IMR-90 (cell line): ENCODE data around the gene CST5.

ENCODE experiments used
- MXI1 ChIP-seq: IDR thresholded peaks from 2 replicates; pipeline ENCODE4 v1.6.1; 2012; ENCODE audit warnings: low read depth, mild to moderate bottlenecking, low read length, moderate library complexity, borderline replicate concordance
- POLR2A ChIP-seq: IDR thresholded peaks from 2 replicates; pipeline ENCODE4 v1.6.1; 2012; ENCODE audit warnings: mild to moderate bottlenecking, low read depth, low read length
- RCOR1 ChIP-seq: IDR thresholded peaks from 2 replicates; pipeline ENCODE4 v1.6.1; 2012; ENCODE audit warnings: mild to moderate bottlenecking, low read length, improper control_type of control experiment; ENCODE audit not compliant: insufficient replicate concordance
- TF ChIP-seq, protein P1 (sequence below): conservative IDR thresholded peaks from 2 replicates; pipeline ENCODE4 v1.5.1; 2012; ENCODE audit warnings: mild to moderate bottlenecking, low read depth, low read length, improper control_type of control experiment

DNA sequence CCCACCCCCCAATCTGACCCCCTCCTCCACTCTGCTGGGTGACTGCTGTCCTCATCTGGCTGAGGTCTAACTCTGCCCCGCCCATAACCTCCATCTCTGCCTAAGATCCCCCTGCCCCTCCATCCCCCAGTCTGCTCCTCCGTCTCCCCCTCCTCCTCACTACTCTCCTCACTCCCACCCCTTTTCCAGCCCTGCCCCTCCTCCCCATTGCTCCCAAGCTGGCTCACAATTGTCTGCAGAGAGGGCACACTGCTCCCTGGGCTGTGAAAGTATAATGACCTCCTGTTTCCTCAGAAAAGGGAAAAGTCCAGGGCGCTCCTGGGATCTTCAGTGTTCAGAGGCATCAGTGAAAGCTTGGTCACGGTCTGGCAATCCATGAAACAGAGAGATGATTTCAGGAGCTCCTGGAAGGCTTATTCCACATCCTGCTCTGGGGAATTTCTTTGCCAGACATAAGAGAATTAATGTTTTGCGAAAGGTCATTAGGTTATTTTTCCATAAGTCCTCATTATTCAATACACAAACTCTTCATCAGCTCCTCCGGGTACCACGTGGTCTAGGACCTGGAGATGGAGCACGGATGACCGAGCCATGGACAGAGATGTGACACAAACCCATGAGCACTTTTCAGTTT is 21.5 kb downstream of the CST5 start:
- TF ChIP-seq, protein P1, sequence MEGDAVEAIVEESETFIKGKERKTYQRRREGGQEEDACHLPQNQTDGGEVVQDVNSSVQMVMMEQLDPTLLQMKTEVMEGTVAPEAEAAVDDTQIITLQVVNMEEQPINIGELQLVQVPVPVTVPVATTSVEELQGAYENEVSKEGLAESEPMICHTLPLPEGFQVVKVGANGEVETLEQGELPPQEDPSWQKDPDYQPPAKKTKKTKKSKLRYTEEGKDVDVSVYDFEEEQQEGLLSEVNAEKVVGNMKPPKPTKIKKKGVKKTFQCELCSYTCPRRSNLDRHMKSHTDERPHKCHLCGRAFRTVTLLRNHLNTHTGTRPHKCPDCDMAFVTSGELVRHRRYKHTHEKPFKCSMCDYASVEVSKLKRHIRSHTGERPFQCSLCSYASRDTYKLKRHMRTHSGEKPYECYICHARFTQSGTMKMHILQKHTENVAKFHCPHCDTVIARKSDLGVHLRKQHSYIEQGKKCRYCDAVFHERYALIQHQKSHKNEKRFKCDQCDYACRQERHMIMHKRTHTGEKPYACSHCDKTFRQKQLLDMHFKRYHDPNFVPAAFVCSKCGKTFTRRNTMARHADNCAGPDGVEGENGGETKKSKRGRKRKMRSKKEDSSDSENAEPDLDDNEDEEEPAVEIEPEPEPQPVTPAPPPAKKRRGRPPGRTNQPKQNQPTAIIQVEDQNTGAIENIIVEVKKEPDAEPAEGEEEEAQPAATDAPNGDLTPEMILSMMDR: no peak
- TF ChIP-seq MXI1: no peak
- no peak for TF ChIP-seq POLR2A
- no peak for TF ChIP-seq RCOR1
